ENCODE data around the gene CAPN10.

DNA sequence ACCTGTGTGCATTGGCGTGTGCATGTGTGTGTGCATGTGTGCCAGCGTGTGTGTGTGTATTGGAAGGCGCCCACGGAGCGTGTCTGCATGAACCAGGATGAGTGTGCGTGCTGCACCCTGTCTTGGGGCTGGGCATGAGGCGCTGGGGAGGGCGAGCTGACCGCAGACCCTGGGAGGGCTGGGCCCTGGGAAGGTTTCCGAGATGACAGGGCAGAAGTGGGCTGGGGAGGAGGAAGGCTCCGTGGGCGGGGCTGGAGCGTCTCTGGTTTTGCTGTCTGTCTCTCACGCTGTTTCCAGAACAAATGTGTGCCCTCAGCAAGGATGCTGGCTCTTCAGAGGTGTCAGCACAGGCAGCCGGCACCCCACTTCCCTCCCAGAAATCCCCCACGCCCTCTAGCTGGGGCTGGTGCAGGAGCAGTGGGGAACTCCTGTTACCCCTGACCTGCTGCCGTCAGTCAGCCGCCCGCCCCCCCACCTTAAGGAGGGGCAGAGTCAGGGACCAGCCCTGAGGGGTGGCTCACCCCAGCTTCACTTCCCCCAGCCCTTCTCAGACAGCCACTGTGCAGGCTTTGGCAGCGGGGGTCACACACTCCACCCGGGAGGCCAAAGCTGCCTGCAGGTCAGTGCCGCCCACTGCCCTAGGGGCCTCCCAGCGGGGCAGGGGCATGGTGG lies 38.6 kb downstream of the CAPN10 start, which contains the start of gene GPR35:
- no peak for TF ChIP-seq ZNF423 (CRISPR knock-in tag; IDR thresholded peaks at IDR 0.05)
- TF ChIP-seq EMX1 (CRISPR knock-in tag; IDR thresholded peaks at IDR 0.05) = no peak
- TF ChIP-seq FOXP1 (CRISPR knock-in tag; IDR thresholded peaks at IDR 0.05; ENCODE audit: borderline replicate concordance) = 0 out of 2 replicates have a peak, but pooled peaks have one; percentile 27
- no peak for TF ChIP-seq CTCF (IDR thresholded peaks at IDR 0.05)
- TF ChIP-seq CREB1 (CRISPR knock-in tag; IDR thresholded peaks at IDR 0.05) = no peak
- TF ChIP-seq, protein P1, sequence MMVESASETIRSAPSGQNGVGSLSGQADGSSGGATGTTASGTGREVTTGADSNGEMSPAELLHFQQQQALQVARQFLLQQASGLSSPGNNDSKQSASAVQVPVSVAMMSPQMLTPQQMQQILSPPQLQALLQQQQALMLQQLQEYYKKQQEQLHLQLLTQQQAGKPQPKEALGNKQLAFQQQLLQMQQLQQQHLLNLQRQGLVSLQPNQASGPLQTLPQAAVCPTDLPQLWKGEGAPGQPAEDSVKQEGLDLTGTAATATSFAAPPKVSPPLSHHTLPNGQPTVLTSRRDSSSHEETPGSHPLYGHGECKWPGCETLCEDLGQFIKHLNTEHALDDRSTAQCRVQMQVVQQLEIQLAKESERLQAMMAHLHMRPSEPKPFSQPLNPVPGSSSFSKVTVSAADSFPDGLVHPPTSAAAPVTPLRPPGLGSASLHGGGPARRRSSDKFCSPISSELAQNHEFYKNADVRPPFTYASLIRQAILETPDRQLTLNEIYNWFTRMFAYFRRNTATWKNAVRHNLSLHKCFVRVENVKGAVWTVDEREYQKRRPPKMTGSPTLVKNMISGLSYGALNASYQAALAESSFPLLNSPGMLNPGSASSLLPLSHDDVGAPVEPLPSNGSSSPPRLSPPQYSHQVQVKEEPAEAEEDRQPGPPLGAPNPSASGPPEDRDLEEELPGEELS (CRISPR knock-in tag; IDR thresholded peaks at IDR 0.05) = no peak
- TF ChIP-seq ATF6 (CRISPR knock-in tag; IDR thresholded peaks at IDR 0.05) = no peak
